GM23338 (cell line): ENCODE results near the gene AP1M2. TPM values are rescaled to one million over a fixed set of nuclear protein-coding genes. Genes with fewer than 3 reads are reported as not detected.
A peak's percentile ranks its signal among the peaks of the same experiment; 100 is the strongest.

ENCODE experiments used
- ATAC-seq: fragments of 200-7000 bp; cut with Tn5 transposase; 3 replicates; pipeline ENCODE4 v1.9.1; 2020
- DNase-seq: peaks from one replicate; pipeline ENCODE4 v3.0.0-alpha.2; 2015; ENCODE audit warnings: low spot score
- H2AFZ ChIP-seq: fragments of 200-600 bp; sonication (generic); 2 replicates; pipeline ENCODE4 v1.8.0; 2016; ENCODE audit warnings: antibody characterized with exemption, mild to moderate bottlenecking, moderate library complexity
- H3F3A ChIP-seq: fragments of 200-600 bp; sonication (generic); replicated peaks from 2 replicates; pipeline ENCODE4 v1.8.0; 2017; ENCODE audit warnings: antibody characterized with exemption, mixed run types, low read depth
- H3K27ac ChIP-seq: fragments of 200-600 bp; sonication (generic); 2 replicates; pipeline ENCODE4 v1.6.1; 2016; ENCODE audit warnings: low read depth
- H3K27me3 ChIP-seq: fragments of 200-600 bp; sonication (generic); 2 replicates; pipeline ENCODE4 v1.8.0; 2016; ENCODE audit warnings: mild to moderate bottlenecking, mixed run types, moderate library complexity; ENCODE audit not compliant: insufficient read depth
- H3K36me3 ChIP-seq: fragments of 200-600 bp; sonication (generic); 2 replicates; pipeline ENCODE4 v1.8.0; 2016; ENCODE audit warnings: mild to moderate bottlenecking; ENCODE audit not compliant: insufficient read depth
- H3K4me1 ChIP-seq: fragments of 200-600 bp; sonication (generic); 2 replicates; pipeline ENCODE4 v1.8.0; 2016; ENCODE audit warnings: mild to moderate bottlenecking, moderate library complexity; ENCODE audit not compliant: insufficient read depth
- H3K4me2 ChIP-seq: fragments of 200-600 bp; sonication (generic); 2 replicates; pipeline ENCODE4 v1.7.1; 2017; ENCODE audit warnings: mixed run types
- H3K4me3 ChIP-seq: fragments of 200-600 bp; sonication (generic); 2 replicates; pipeline ENCODE4 v1.6.1; 2016; ENCODE audit warnings: mixed run types
- H3K79me2 ChIP-seq: fragments of 200-600 bp; sonication (generic); replicated peaks from 2 replicates; pipeline ENCODE4 v1.8.0; 2017; ENCODE audit warnings: mild to moderate bottlenecking; ENCODE audit not compliant: insufficient read depth
- H3K9me2 ChIP-seq: fragments of 200-600 bp; sonication (generic); 2 replicates; pipeline ENCODE4 v1.8.0; 2017; ENCODE audit not compliant: insufficient read depth
- H4K20me1 ChIP-seq: fragments of 200-600 bp; sonication (generic); replicated peaks from 2 replicates; pipeline ENCODE4 v1.8.0; 2017; ENCODE audit warnings: mild to moderate bottlenecking; ENCODE audit not compliant: insufficient read depth
- H3K27ac Mint-ChIP-seq: 2 replicates; pipeline ENCODE4 v1.8.0; 2020; ENCODE audit warnings: inconsistent platforms, mild to moderate bottlenecking, moderate library complexity, mixed read lengths
- H3K27me3 Mint-ChIP-seq: 3 replicates; pipeline ENCODE4 v1.8.0; 2022; ENCODE audit warnings: low read depth, mild to moderate bottlenecking, moderate library complexity, mixed read lengths, inconsistent platforms; ENCODE audit not compliant: insufficient read depth, poor library complexity
- H3K36me3 Mint-ChIP-seq: 3 replicates; pipeline ENCODE4 v1.8.0; 2021; ENCODE audit warnings: low read depth, mild to moderate bottlenecking, inconsistent platforms, moderate library complexity, mixed read lengths
- H3K4me1 Mint-ChIP-seq: 3 replicates; pipeline ENCODE4 v1.8.0; 2020; ENCODE audit warnings: mild to moderate bottlenecking, inconsistent platforms, mixed read lengths
- H3K4me3 Mint-ChIP-seq: 3 replicates; pipeline ENCODE4 v1.8.0; 2021; ENCODE audit warnings: moderate library complexity, mild to moderate bottlenecking, inconsistent platforms, mixed read lengths
- H3K9me3 Mint-ChIP-seq: 3 replicates; pipeline ENCODE4 v1.8.0; 2020; ENCODE audit warnings: moderate library complexity, mild to moderate bottlenecking, inconsistent platforms, mixed read lengths
- CTCF ChIP-seq, 2 experiments: fragments of 200-600 bp in 1 of 2; sonication (generic) in 1 of 2; conservative IDR thresholded peaks; 2 replicates each; pipeline versions ENCODE4 v1.5.1 to v1.6.1; 2016 to 2017; ENCODE audit warnings: antibody characterized with exemption in 2 of 2, low read depth in 2 of 2, mild to moderate bottlenecking in 2 of 2, moderate library complexity in 1 of 2
- EZH2 ChIP-seq: fragments of 200-600 bp; sonication (generic); IDR thresholded peaks from one replicate; pipeline ENCODE4 v1.8.0; 2017; ENCODE audit warnings: antibody characterized with exemption, mild to moderate bottlenecking, low read depth; ENCODE audit not compliant: unreplicated experiment
- NANOG ChIP-seq: IDR thresholded peaks from 2 replicates; pipeline ENCODE4 v1.6.1; 2016; ENCODE audit warnings: antibody characterized with exemption, borderline replicate concordance
- POLR2AphosphoS5 ChIP-seq: IDR thresholded peaks from 2 replicates; pipeline ENCODE4 v1.6.1; 2016; ENCODE audit warnings: antibody characterized with exemption, low read depth
- STAT1 ChIP-seq: IDR thresholded peaks from one replicate; pipeline ENCODE4 v1.6.1; 2016; ENCODE audit warnings: antibody characterized with exemption; ENCODE audit not compliant: unreplicated experiment
- ZNF114 ChIP-seq: fragments of 250-450 bp; sonication (Bioruptor Pico); IDR thresholded peaks from 2 replicates; pipeline ENCODE4 v1.5.0; 2020; ENCODE audit warnings: mild to moderate bottlenecking, moderate library complexity
- ZNF462 ChIP-seq: fragments of 250-450 bp; sonication (Bioruptor Pico); IDR thresholded peaks from 2 replicates; pipeline ENCODE4 v1.5.0; 2020; ENCODE audit warnings: mild to moderate bottlenecking, moderate library complexity
- polyA plus RNA-seq: library from polyadenylated mRNA; unstranded; fragments of >200 nt; fragmentation: Nextera tagmentation; extraction: Ambion mirVana; gene quantifications from 2 replicates; pipeline ENCODE4 v1.2.1, GENCODE V29; 2016
- total RNA-seq: library from RNA; depleted of rRNA; stranded (reverse); fragments of >200 nt; shearing (Covaris generic); gene quantifications from 2 replicates; pipeline ENCODE4 v1.2.3, GENCODE V29; 2014

The AP1M2 gene
- total and polyA plus RNA-seq, 2 experiments from 2014 or later: 128 to 165 TPM

GRCh38 chr19:10625762-10626138 lies 38.6 kb upstream of the AP1M2 start:
- H3K4me1 ChIP-seq: peaks cover 17% of the 10 kb centered on the region
- no peaks in the 10 kb centered on the region for H3K27me3 ChIP-seq
- DNase-seq (peak; percentile 30), ATAC-seq (peak; percentile 22)
- H3K79me2 ChIP-seq: peaks cover 9% of the 10 kb centered on the region; the same call in 1 of the 2 replicates
- no peaks in the 10 kb centered on the region; the same call in 1 of the 2 replicates for H4K20me1 ChIP-seq
- H3F3A ChIP-seq: peaks cover 11% of the 10 kb centered on the region
- H3K27ac Mint-ChIP-seq: peak overlapping the region; percentile 95
- H3K9me2 ChIP-seq: no peaks in the 10 kb centered on the region
- 0 out of 2 replicates have a peak overlapping the region, but pooled peaks have one; percentile 28 for H2AFZ ChIP-seq
- peak overlapping the region; percentile 92 for H3K4me3 Mint-ChIP-seq
- peaks cover 14% of the 10 kb centered on the region for H3K27me3 Mint-ChIP-seq
- TF ChIP-seq EZH2: no peak
- TF ChIP-seq NANOG: no peak
- TF ChIP-seq CTCF (conservative IDR thresholded peaks at IDR 0.05; ENCODE audit: low read depth in 2 of 2): no peak
- H3K27ac ChIP-seq: peak overlapping the region; percentile 47; the same call in 1 of the 2 replicates
- H3K4me2 ChIP-seq: peak overlapping the region; percentile 97
- peaks cover 30% of the 10 kb centered on the region for H3K36me3 Mint-ChIP-seq
- H3K4me1 Mint-ChIP-seq: peaks cover 15% of the 10 kb centered on the region; the same call in 2 of the 3 replicates
- peak overlapping the region; percentile 87 for H3K4me3 ChIP-seq
- H3K9me3 Mint-ChIP-seq: no peaks in the 10 kb centered on the region; the same call in 2 of the 3 replicates
- no peaks in the 10 kb centered on the region for H3K36me3 ChIP-seq

- Mint-ChIP-seq H3K27ac (peak within 1 kb of the TSS; percentile 95), H3K4me1 (peaks cover 15% of the 10 kb centered on the region), H3K36me3 (peaks cover 28% of the 10 kb centered on the region), H3K4me3 (peak within 1 kb of the TSS; percentile 92), H3K27me3 (peaks cover 12% of the 10 kb centered on the region), H3K9me3 (no peaks in the 10 kb centered on the region; the same call in 2 of the 3 replicates)
- Histone ChIP-seq H2AFZ (peak within 1 kb of the TSS; percentile 96), H3K4me2 (peak within 1 kb of the TSS; percentile 97), H3K79me2 (peaks cover 9% of the 10 kb centered on the region; the same call in 1 of the 2 replicates), H3K4me1 (peaks cover 17% of the 10 kb centered on the region), H3K9me2 (no peaks in the 10 kb centered on the region), H3K36me3 (no peaks in the 10 kb centered on the region), H3K27ac (peak within 1 kb of the TSS; percentile 92), H3K4me3 (peak within 1 kb of the TSS; percentile 87), H4K20me1 (peaks cover 5% of the 10 kb centered on the region), H3K27me3 (no peaks in the 10 kb centered on the region), H3F3A (peaks cover 11% of the 10 kb centered on the region)
- peak; percentile 98 for ATAC-seq
- TF ChIP-seq ZNF462 (CRISPR knock-in tag) (no peak), STAT1 (no peak), POLR2AphosphoS5 (peak; percentile 89), ZNF114 (no peak), NANOG (no peak)
- DNase-seq: peak; percentile 94
Measured at GRCh38 chr19:10625003-10625761, 38.1 kb upstream of the AP1M2 start, which contains the start of gene SLC44A2. SLC44A2 (plus strand) TSS chr19:10625553; CDS start chr19:10625634, 81 bp downstream.
